Sigmoid colon (tissue), 7 donors: Measurements from ENCODE around the gene SIRT5. TPM values are rescaled to one million over a fixed set of nuclear protein-coding genes. Genes with fewer than 3 reads are reported as not detected.

Experiments used
- DNase-seq: peaks from one replicate; pipeline ENCODE4 v3.0.0-alpha.2; 2019
- H3K27ac ChIP-seq, 4 donors: fragments of 200-600 bp; sonication (generic); one replicate each; pipeline ENCODE4 v1.5.1; 2016 to 2019; ENCODE audit warnings: mild to moderate bottlenecking in 1 of 4
- H3K27me3 ChIP-seq, 3 donors: fragments of 200-600 bp; sonication (generic); one replicate each; pipeline ENCODE4 v1.5.1; 2019; ENCODE audit warnings: mild to moderate bottlenecking in 1 of 3
- H3K36me3 ChIP-seq, 4 donors: fragments of 200-600 bp; sonication (generic); one replicate each; pipeline ENCODE4 v1.5.1; 2016 to 2019
- H3K4me1 ChIP-seq, 4 donors: fragments of 200-600 bp; sonication (generic); one replicate each; pipeline ENCODE4 v1.5.1; 2017 to 2019
- H3K4me3 ChIP-seq, 4 donors: fragments of 200-600 bp; sonication (generic); one replicate each; pipeline ENCODE4 v1.5.1; 2017 to 2019; ENCODE audit warnings: mild to moderate bottlenecking in 2 of 4, moderate library complexity in 1 of 4
- H3K9me3 ChIP-seq, 4 donors: fragments of 200-600 bp in 3 of 4; sonication (generic) in 3 of 4; one replicate each; pipeline versions ENCODE4 v1.5.1 to v1.6.1; 2013 to 2019
- EP300 ChIP-seq, 4 donors: sonication (generic); formaldehyde crosslinking; IDR thresholded peaks; one replicate each; pipeline ENCODE4 v1.6.1; 2017; ENCODE audit warnings: antibody characterized with exemption in 4 of 4
- POLR2A ChIP-seq, 2 donors: fragments of 450-650 bp; IDR thresholded peaks; one replicate each; pipeline ENCODE4 v1.6.1; 2016; ENCODE audit warnings: antibody characterized with exemption in 2 of 2, mild to moderate bottlenecking in 2 of 2, moderate library complexity in 2 of 2
- POLR2AphosphoS5 ChIP-seq, 4 donors: sonication (generic); formaldehyde crosslinking; IDR thresholded peaks; one replicate each; pipeline ENCODE4 v1.6.1; 2017; ENCODE audit warnings: antibody characterized with exemption in 4 of 4
- WGBS, 2 donors: extraction: QIAGEN DNeasy Blood & Tissue Kit; methylation state at CpG; one replicate each; pipeline ENCODE4 v1.1.7; 2013; 5-methylcytosine and 5-hydroxymethylcytosine counted together
- intact Hi-C: fragments of 100-400 bp; cut with DNase I; formaldehyde crosslinking; loops from one replicate; pipeline ENCODE4 v1.15.1; 2023
- polyA plus RNA-seq, 3 donors: library from polyadenylated mRNA; stranded (reverse); fragments of 200-250 nt; gene quantifications; one replicate each; pipeline ENCODE4 v1.2.3, GENCODE V29; 2013
- total RNA-seq, 4 donors: library from RNA; depleted of rRNA; stranded (reverse); fragments of >200 nt; gene quantifications; one replicate each; pipeline ENCODE4 v1.1.0, GENCODE V29; 2016
- TF ChIP-seq, protein P1 (sequence below), 4 experiments: fragments of 450-650 bp in 3 of 4; fragments of 200-600 bp in 1 of 4; IDR thresholded peaks; one replicate each; pipeline ENCODE4 v1.5.1; 2016 to 2019; ENCODE audit warnings: antibody characterized with exemption in 4 of 4, mild to moderate bottlenecking in 3 of 4, moderate library complexity in 2 of 4
- donor health status: healthy with polysubstance abuse.
- donor health status: Bipolar disorder and iron deficiency.
- donor health status: healthy.

SIRT5 gene
- total and polyA plus RNA-seq, 7 donors, result 5.8 to 13.3 (median 8.4) TPM

DNA sequence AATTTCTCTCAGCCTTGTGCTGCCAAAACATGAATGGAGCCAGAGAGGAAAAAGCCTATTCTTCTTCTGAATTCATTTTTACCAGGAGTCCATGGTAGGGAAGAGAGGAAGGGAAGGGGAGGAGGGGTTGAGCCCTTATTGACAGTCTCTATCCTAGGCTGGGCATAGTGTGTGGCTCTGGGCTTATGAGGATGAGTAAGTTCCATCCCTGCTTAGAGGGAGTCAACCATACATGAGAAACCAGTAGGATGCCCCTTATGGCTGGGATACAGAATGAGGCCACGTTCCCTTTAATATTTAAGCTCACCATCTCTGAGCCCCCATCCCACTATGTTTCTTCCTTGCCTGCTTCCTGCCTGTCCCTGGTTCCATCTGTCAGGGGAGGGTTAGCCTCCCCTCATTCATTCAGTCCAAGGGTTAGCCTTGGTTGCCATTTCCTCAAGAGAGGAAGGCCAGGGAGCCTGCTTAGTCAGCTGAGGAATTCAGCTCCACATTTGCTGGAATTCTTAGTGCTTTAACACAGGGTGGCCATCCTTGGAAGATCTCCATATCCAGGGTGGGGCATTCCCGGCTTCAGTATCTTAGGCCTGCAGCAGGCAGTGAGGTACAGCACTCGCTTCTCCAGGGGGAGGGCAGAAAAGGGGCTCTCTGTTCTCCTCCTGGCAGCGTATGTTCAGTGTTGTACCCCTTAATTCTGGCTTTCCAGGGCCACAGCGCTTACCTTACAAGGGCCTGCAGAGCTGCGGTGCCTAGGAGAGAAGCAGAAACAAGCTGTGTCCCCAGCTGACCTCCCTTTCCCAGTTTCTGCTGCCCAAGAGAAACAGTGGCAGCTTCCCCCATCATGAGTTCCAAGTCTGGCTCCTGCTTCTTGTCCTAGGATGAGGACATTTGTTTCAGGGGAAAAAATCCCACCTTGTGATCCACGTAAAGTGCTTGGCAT, 12.5 kb downstream of the SIRT5 start:
- intact Hi-C loops, result no loop called here
- peaks cover 15 to 38% (median 19%) of the 10 kb centered on the region in 4 donors for H3K36me3 ChIP-seq

DNA sequence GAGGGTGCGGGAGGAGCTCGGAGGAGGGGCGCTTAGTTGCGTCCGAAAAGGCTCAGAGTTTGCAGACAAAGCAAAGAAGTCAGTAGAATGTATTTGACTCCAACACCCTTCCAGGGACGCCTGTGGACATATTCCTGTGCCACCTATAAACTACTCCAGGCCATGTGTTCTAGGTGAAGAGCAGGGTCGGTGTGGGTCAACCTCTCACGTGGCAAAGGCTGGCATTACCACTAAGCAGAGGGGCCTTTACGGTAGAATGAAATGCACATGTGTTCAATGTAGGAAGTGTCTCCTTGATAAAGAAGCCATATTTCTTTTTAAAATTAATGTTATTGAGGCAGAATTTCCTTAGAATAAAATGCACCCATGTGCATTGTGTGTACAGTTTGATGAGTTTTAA, 15.4 kb downstream of the SIRT5 start:
- Histone ChIP-seq H3K36me3 (peaks cover 14 to 56% (median 18%) of the 10 kb centered on the region in 4 donors), H3K27ac (no peak overlapping the region), H3K27me3 (no peaks in the 10 kb centered on the region), H3K9me3 (no peaks in the 10 kb centered on the region), H3K4me1 (no peaks in the 10 kb centered on the region), H3K4me3 (no peak overlapping the region)
- intact Hi-C loops, result no loop called here
- no peak for DNase-seq
- TF ChIP-seq POLR2AphosphoS5 (IDR thresholded peaks at IDR 0.05), result no peak
- TF ChIP-seq, protein P1, sequence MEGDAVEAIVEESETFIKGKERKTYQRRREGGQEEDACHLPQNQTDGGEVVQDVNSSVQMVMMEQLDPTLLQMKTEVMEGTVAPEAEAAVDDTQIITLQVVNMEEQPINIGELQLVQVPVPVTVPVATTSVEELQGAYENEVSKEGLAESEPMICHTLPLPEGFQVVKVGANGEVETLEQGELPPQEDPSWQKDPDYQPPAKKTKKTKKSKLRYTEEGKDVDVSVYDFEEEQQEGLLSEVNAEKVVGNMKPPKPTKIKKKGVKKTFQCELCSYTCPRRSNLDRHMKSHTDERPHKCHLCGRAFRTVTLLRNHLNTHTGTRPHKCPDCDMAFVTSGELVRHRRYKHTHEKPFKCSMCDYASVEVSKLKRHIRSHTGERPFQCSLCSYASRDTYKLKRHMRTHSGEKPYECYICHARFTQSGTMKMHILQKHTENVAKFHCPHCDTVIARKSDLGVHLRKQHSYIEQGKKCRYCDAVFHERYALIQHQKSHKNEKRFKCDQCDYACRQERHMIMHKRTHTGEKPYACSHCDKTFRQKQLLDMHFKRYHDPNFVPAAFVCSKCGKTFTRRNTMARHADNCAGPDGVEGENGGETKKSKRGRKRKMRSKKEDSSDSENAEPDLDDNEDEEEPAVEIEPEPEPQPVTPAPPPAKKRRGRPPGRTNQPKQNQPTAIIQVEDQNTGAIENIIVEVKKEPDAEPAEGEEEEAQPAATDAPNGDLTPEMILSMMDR (IDR thresholded peaks at IDR 0.05), result no peak
- no peak for TF ChIP-seq POLR2A (IDR thresholded peaks at IDR 0.05)
- no peak for TF ChIP-seq EP300 (IDR thresholded peaks at IDR 0.05)
- WGBS, 2 donors, result 94 to 96% methylated on average over 9 of the region's 9 CpGs

More for the DNA sequence above, 12.5 kb downstream of the SIRT5 start:
- WGBS, 2 donors, result 96 to 97% methylated on average over 7 of the region's 7 CpGs
- no peak overlapping the region for H3K4me3 ChIP-seq
- no peaks in the 10 kb centered on the region for H3K9me3 ChIP-seq
- H3K4me1 ChIP-seq, result no peaks in the 10 kb centered on the region
- TF ChIP-seq POLR2AphosphoS5 (IDR thresholded peaks at IDR 0.05), result no peak
- TF ChIP-seq POLR2A (IDR thresholded peaks at IDR 0.05), result no peak
- no peak for TF ChIP-seq EP300 (IDR thresholded peaks at IDR 0.05)
- TF ChIP-seq, protein P1 (IDR thresholded peaks at IDR 0.05), result no peak
- DNase-seq, result no peak
- H3K27ac ChIP-seq, result no peak overlapping the region
- no peaks in the 10 kb centered on the region for H3K27me3 ChIP-seq

DNA sequence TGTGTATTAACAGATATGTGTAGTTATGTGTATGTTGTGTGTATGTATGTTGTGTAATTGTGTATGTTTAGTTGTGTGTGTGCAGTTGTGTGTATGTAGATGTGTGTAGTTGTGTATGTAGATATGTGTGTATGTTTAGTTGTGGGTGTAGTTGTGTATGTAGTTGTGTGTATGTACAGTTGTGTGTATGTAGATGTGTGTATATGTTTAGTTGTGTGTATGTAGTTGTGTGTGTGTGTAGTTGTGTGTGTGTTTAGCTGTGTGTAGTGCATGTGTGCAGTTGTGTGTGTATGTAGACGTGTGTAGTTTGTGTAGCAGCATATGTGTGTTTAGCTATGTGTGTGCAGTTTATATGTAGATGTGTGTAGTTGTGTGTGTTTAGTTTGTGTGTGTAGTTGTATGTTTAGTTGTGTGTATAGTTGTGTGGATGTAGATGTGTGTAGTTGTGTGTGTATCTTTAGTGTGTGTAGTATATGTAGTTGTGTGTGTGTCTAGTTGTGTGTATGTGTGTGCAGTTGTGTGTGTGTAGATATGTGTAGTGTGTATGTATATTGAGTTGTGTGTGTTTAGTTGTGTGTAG, 16.3 kb downstream of the SIRT5 start:
- no peaks in the 10 kb centered on the region for H3K9me3 ChIP-seq
- peaks cover 14 to 59% (median 20%) of the 10 kb centered on the region in 4 donors for H3K36me3 ChIP-seq
- H3K27me3 ChIP-seq, result no peaks in the 10 kb centered on the region

DNA sequence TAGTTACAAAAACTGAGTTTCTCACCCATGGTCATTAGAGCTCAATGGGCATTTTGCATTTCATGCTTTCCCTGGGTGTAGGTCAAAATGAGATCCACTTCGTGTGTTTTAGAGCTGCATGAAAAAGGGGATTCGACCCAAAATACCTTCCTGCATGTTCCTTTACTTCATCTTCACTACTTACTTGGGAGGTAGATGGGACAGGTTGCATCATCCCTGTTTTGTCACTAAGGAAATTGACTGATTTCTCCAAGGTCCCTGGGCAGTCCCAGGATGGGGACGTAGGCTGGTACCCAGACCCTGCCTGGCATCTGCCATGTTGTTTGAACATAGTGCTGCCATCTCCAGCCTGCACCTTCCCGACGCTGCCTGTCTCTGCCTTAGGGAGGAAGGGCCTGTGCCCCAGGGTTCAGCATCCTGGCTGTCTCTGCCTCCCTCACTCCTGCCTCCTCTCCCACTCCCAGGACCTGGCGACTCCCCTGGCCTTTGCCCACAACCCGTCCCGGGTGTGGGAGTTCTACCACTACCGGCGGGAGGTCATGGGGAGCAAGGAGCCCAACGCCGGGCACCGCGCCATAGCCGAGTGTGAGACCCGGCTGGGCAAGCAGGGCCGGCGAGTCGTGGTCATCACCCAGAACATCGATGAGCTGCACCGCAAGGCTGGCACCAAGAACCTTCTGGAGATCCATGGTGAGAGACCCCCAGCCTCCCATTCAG, 17.0 kb downstream of the SIRT5 start:
- no peaks in the 10 kb centered on the region for H3K4me1 ChIP-seq
- WGBS, 2 donors, result 96% methylated on average over 21 of the region's 21 CpGs
- H3K36me3 ChIP-seq, result peaks cover 14 to 66% (median 25%) of the 10 kb centered on the region in 4 donors
- no peak for DNase-seq
- no peak overlapping the region for H3K27ac ChIP-seq
- no peaks in the 10 kb centered on the region for H3K27me3 ChIP-seq
- no peak overlapping the region for H3K4me3 ChIP-seq
- no peaks in the 10 kb centered on the region for H3K9me3 ChIP-seq
- intact Hi-C loops, result no loop called here
- TF ChIP-seq POLR2A (IDR thresholded peaks at IDR 0.05) (no peak), EP300 (IDR thresholded peaks at IDR 0.05) (no peak), POLR2AphosphoS5 (IDR thresholded peaks at IDR 0.05) (no peak)
- TF ChIP-seq, protein P1 (IDR thresholded peaks at IDR 0.05), result no peak

More for the DNA sequence above, 16.3 kb downstream of the SIRT5 start:
- no peak for DNase-seq
- TF ChIP-seq EP300 (IDR thresholded peaks at IDR 0.05) (no peak), POLR2A (IDR thresholded peaks at IDR 0.05) (no peak), POLR2AphosphoS5 (IDR thresholded peaks at IDR 0.05) (no peak)
- TF ChIP-seq, protein P1 (IDR thresholded peaks at IDR 0.05), result no peak
- Histone ChIP-seq H3K27ac (no peak overlapping the region), H3K4me3 (no peak overlapping the region), H3K4me1 (no peaks in the 10 kb centered on the region)
- intact Hi-C loops, result no loop called here
- 88 to 93% methylated on average over 1 of the region's 1 CpG for WGBS, 2 donors
